Endothelial cell of umbilical vein (primary cell): ENCODE measurements around the gene CNIH4. TPM values are rescaled to one million over a fixed set of nuclear protein-coding genes. Genes with fewer than 3 reads are reported as not detected.

Source experiments
- BruUV-seq: library from RNA; stranded (reverse); fragments of 400-500 nt; replicated peaks from 2 replicates; lab custom pipeline; 2021; lab: Mats Ljungman, UMichigan
- CTCF ChIA-PET: fragments of 300-600, 350-600 bp; sonication (Branson Sonifier 250); formaldehyde crosslinking; loops from one replicate; lab custom pipeline; 2021; ENCODE audit warnings: antibody characterized with exemption, inconsistent platforms; lab: Charles Lee
- POLR2A ChIA-PET: fragments of 300-600, 350-600 bp; sonication (Branson Sonifier 250); formaldehyde crosslinking; loops from one replicate; lab custom pipeline; 2021; ENCODE audit warnings: antibody characterized with exemption, inconsistent platforms; lab: Charles Lee
- DNase-seq: peaks from one replicate; pipeline ENCODE4 v3.0.0-alpha.2; 2011; ENCODE audit warnings: low read depth, low spot score
- FAIRE-seq: peaks from 2 replicates; lab custom pipeline; 2011; peaks lifted over from hg19 to GRCh38; lab: Jason Lieb, UNC
- H2AFZ ChIP-seq: 2 replicates; pipeline ENCODE4 v1.6.0; 2012; ENCODE audit warnings: low read depth, low read length, control low read depth, inconsistent platforms
- H3K27ac ChIP-seq: 2 replicates; pipeline ENCODE4 v1.5.1; 2011; ENCODE audit warnings: low read depth, mild to moderate bottlenecking, control low read depth, low read length, moderate library complexity; ENCODE audit not compliant: insufficient read depth
- H3K27me3 ChIP-seq, 2 experiments: 2 replicates each; pipeline versions ENCODE4 v1.6.0 to v1.6.1; 2011; ENCODE audit warnings: low read length in 2 of 2, mixed read lengths in 1 of 2; ENCODE audit not compliant: control insufficient read depth in 2 of 2, insufficient read depth in 2 of 2
- H3K36me3 ChIP-seq, 2 experiments: 2 replicates in 1 of 2; 3 replicates in 1 of 2; pipeline ENCODE4 v1.5.1; 2011; ENCODE audit warnings: low read length in 2 of 2, mild to moderate bottlenecking in 1 of 2, moderate library complexity in 1 of 2; ENCODE audit not compliant: control insufficient read depth in 2 of 2, insufficient read depth in 2 of 2; ENCODE audit errors: extremely low read depth in 1 of 2
- H3K4me1 ChIP-seq: 3 replicates; pipeline ENCODE4 v1.5.1; 2011; ENCODE audit warnings: mild to moderate bottlenecking, low read length; ENCODE audit not compliant: control insufficient read depth, insufficient read depth; ENCODE audit errors: extremely low read depth
- H3K4me2 ChIP-seq: 2 replicates; pipeline ENCODE4 v1.6.1; 2011; ENCODE audit warnings: low read length, control low read depth, mixed read lengths; ENCODE audit not compliant: insufficient read depth
- H3K4me3 ChIP-seq, 3 experiments: fragments of 200-600 bp in 1 of 3; sonication (generic), shearing (Covaris generic) in 1 of 3; replicated peaks in 1 of 3; 2 replicates each; pipeline ENCODE4 v1.5.1; 2011 to 2016; ENCODE audit warnings: control low read depth in 3 of 3, low read length in 3 of 3, mild to moderate bottlenecking in 2 of 3, inconsistent platforms in 1 of 3, low read depth in 1 of 3, moderate library complexity in 1 of 3; ENCODE audit not compliant: insufficient read depth in 1 of 3
- H3K79me2 ChIP-seq: 2 replicates; pipeline ENCODE4 v1.6.0; 2012; ENCODE audit warnings: low read length, inconsistent platforms; ENCODE audit not compliant: control insufficient read depth, insufficient read depth
- H3K9ac ChIP-seq: replicated peaks from 2 replicates; pipeline ENCODE3; 2011; ENCODE audit warnings: low read length, control low read depth; ENCODE audit not compliant: insufficient read depth; ENCODE audit errors: extremely low read depth
- H3K9me1 ChIP-seq: replicated peaks from 3 replicates; pipeline ENCODE4 v1.6.0; 2011; ENCODE audit warnings: mild to moderate bottlenecking, low read length; ENCODE audit not compliant: control insufficient read depth, insufficient read depth; ENCODE audit errors: extremely low read depth
- H3K9me3 ChIP-seq: replicated peaks from 2 replicates; pipeline ENCODE4 v1.5.1; 2012; ENCODE audit warnings: low read length, inconsistent platforms; ENCODE audit not compliant: control insufficient read depth, insufficient read depth
- H4K20me1 ChIP-seq: replicated peaks from 2 replicates; pipeline ENCODE3; 2011; ENCODE audit warnings: mild to moderate bottlenecking, low read length; ENCODE audit not compliant: control insufficient read depth, insufficient read depth; ENCODE audit errors: extremely low read depth
- FOS ChIP-seq: IDR thresholded peaks from 2 replicates; pipeline ENCODE4 v1.6.1; 2011; ENCODE audit warnings: mild to moderate bottlenecking, low read length, moderate library complexity, borderline replicate concordance; ENCODE audit not compliant: insufficient read depth
- JUN ChIP-seq: IDR thresholded peaks from 2 replicates; pipeline ENCODE4 v1.6.1; 2011; ENCODE audit warnings: borderline replicate concordance, low read depth; ENCODE audit not compliant: insufficient read length, insufficient read depth
- POLR2A ChIP-seq: IDR thresholded peaks from 2 replicates; pipeline ENCODE4 v1.6.1; 2012; ENCODE audit warnings: low read depth, mild to moderate bottlenecking, control low read depth, low read length
- dilution Hi-C: fragments of 300-500 bp; cut with MboI; formaldehyde crosslinking; loops from one replicate; pipeline ENCODE4 v1.15.0; 2019; ENCODE audit warnings: low sequenced_read_pairs; ENCODE audit not compliant: extremely low pct_ligation_motif_present
- intact Hi-C: fragments of 100-400 bp; cut with micrococcal nuclease; formaldehyde crosslinking; loops from one replicate; pipeline ENCODE4 v1.10.0; 2022
- polyA plus RNA-seq, 4 experiments: library from polyadenylated mRNA; depleted of rRNA in 3 of 4; stranded (reverse) in 3 of 4; unstranded in 1 of 4; fragments of >200 nt; gene quantifications; 2 replicates each; pipeline versions ENCODE4 v1.2.1 to v1.2.3, GENCODE V29; 2011 to 2012; ENCODE audit warnings: missing spikeins in 1 of 4
- total RNA-seq: library from RNA; stranded (reverse); gene quantifications from 2 replicates; pipeline ENCODE4 v1.2.3, GENCODE V29; 2021
- TF ChIP-seq, protein P1 (sequence below): IDR thresholded peaks from 2 replicates; pipeline ENCODE4 v1.6.1; 2011; ENCODE audit not compliant: insufficient read depth, insufficient read length
- TF ChIP-seq, protein P2 (sequence below), 2 donors: IDR thresholded peaks; 1 replicate in 1 of 2; 2 replicates in 1 of 2; pipeline ENCODE4 v1.5.1; 2011; ENCODE audit warnings: low read length in 2 of 2, mild to moderate bottlenecking in 2 of 2, moderate library complexity in 2 of 2, control low read depth in 1 of 2, inconsistent platforms in 1 of 2, low read depth in 1 of 2; ENCODE audit not compliant: insufficient read depth in 1 of 2; ENCODE audit errors: extremely low read depth in 1 of 2

Gene CNIH4
- total and polyA plus RNA-seq, 2 donors (not counting 3 experiments of a cell fraction or from before 2014, with no cell fraction given): 74.9 to 118 TPM

DNA sequence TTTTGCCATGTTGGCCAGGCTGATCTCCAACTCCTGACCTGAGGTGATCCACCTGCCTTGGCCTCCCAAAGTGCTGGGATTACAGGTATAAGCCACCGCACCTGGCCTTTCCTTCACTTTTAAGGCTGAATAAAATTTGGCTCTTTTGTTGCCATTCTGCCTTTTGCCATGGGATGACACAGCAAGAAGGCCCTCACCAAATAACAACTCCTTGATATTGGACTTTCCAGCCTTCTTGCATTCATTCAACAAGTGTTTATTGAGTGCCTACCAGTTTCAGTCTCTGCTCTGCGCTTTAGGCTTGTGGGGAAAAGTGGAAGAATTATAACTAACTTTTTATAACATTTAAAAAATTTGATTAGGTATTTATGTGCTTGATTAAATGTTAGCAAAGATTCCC lies 24.9 kb upstream of the CNIH4 start:
- H3K9me1 ChIP-seq: no peaks in the 10 kb centered on the region
- no TSS peak for BruUV-seq
- CTCF ChIA-PET: no interaction called here
- H3K27me3 ChIP-seq: no peaks in the 10 kb centered on the region
- no peaks in the 10 kb centered on the region for H3K36me3 ChIP-seq
- no peak overlapping the region for H2AFZ ChIP-seq
- H3K9me3 ChIP-seq: no peaks in the 10 kb centered on the region
- no peak overlapping the region for H3K9ac ChIP-seq
- dilution Hi-C loops: no loop called here
- FAIRE-seq: no peak
- no peak overlapping the region for H3K4me3 ChIP-seq
- no peaks in the 10 kb centered on the region for H4K20me1 ChIP-seq
- DNase-seq: no peak
- intact Hi-C loops: loop anchor here (2.0 to 5.0 kb wide), 3 partner anchors 340 to 535 kb away; no protein-coding TSS in a partner anchor
- peaks cover 29% of the 10 kb centered on the region for H3K79me2 ChIP-seq
- TF ChIP-seq, protein P1, sequence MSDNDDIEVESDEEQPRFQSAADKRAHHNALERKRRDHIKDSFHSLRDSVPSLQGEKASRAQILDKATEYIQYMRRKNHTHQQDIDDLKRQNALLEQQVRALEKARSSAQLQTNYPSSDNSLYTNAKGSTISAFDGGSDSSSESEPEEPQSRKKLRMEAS: no peak
- no peak for TF ChIP-seq JUN
- H3K27ac ChIP-seq: no peak overlapping the region
- H3K4me2 ChIP-seq: no peak overlapping the region
- H3K4me1 ChIP-seq: peaks cover 19% of the 10 kb centered on the region
- POLR2A ChIA-PET: no interaction called here

DNA sequence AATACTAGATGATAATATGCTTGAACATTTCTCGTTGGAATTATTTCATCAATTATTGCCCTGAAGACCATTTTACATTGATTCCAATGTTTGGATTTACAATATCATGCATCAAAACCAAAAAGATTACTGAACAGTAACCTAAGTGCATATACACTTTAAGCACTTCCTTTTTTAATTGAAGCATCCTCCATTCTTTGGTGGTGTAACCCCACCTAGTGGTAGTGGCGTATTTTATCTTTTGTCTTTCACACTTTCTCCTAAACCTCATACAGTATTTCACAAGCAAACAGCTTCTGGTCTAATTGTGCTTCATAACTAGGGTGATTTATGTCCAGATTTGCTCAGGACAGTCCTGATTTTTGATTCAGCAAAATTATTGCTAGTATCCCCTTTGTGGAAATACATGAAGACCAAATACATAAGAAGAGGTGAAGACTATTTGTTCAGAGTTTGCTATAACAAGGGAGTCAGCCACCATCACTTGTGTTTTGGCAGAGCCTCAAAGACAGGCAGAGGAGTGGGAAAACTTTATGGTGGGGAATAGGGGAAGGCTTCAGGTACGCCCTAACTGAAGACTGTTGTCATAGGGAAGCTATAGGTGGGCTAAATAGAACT lies 23.3 kb upstream of the CNIH4 start:
- intact Hi-C loops (loop anchor here (1.0 to 5.0 kb wide), 6 partner anchors 164 to 635 kb away; no protein-coding TSS in a partner anchor), dilution Hi-C loops (no loop called here)
- no peak for TF ChIP-seq FOS
- TF ChIP-seq, protein P2, sequence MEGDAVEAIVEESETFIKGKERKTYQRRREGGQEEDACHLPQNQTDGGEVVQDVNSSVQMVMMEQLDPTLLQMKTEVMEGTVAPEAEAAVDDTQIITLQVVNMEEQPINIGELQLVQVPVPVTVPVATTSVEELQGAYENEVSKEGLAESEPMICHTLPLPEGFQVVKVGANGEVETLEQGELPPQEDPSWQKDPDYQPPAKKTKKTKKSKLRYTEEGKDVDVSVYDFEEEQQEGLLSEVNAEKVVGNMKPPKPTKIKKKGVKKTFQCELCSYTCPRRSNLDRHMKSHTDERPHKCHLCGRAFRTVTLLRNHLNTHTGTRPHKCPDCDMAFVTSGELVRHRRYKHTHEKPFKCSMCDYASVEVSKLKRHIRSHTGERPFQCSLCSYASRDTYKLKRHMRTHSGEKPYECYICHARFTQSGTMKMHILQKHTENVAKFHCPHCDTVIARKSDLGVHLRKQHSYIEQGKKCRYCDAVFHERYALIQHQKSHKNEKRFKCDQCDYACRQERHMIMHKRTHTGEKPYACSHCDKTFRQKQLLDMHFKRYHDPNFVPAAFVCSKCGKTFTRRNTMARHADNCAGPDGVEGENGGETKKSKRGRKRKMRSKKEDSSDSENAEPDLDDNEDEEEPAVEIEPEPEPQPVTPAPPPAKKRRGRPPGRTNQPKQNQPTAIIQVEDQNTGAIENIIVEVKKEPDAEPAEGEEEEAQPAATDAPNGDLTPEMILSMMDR (IDR thresholded peaks at IDR 0.05; ENCODE audit: extremely low read depth in 1 of 2, insufficient read depth in 1 of 2, low read depth in 1 of 2, low read length in 2 of 2): peak; percentile 35 to 47
- no peak for TF ChIP-seq JUN
- TF ChIP-seq POLR2A: no peak
- no peaks in the 10 kb centered on the region for H3K36me3 ChIP-seq
- peaks cover 15% of the 10 kb centered on the region for H3K79me2 ChIP-seq
- DNase-seq (peak; percentile 80), FAIRE-seq (peak; percentile 71)
- ChIA-PET CTCF (interaction anchor here (0.6 to 3.7 kb wide), 18 partner anchors 10 to 637 kb away, joined by 3 to 48 read pairs (median 4); no protein-coding TSS in a partner anchor), POLR2A (no interaction called here)
- no peaks in the 10 kb centered on the region for H4K20me1 ChIP-seq
- no peaks in the 10 kb centered on the region for H3K9me3 ChIP-seq
- H3K9me1 ChIP-seq: no peaks in the 10 kb centered on the region
- no peak overlapping the region for H3K9ac ChIP-seq
- peaks cover 17% of the 10 kb centered on the region for H3K4me1 ChIP-seq
- peaks cover 0 to 1% of the 10 kb centered on the region in 2 experiments for H3K27me3 ChIP-seq
- H3K27ac ChIP-seq: no peak overlapping the region
- peak overlapping the region; percentile 1 for H3K4me2 ChIP-seq
- peak overlapping the region; percentile 8 for H2AFZ ChIP-seq
- BruUV-seq: no TSS peak
- H3K4me3 ChIP-seq: no peak overlapping the region
